Chondrocyte (in vitro differentiated cells): Measurements from ENCODE around the gene ADAMTS18. TPM values are rescaled to one million over a fixed set of nuclear protein-coding genes. Genes with fewer than 3 reads are reported as not detected.

Experiments used
- DNase-seq: peaks from one replicate; pipeline ENCODE4 v3.0.0; 2021; ENCODE audit warnings: mixed read lengths, low spot score
- H3K27ac Mint-ChIP-seq: one replicate; pipeline ENCODE4 v1.8.0; 2021; ENCODE audit warnings: mild to moderate bottlenecking, moderate library complexity, mixed read lengths; ENCODE audit not compliant: unreplicated experiment
- H3K27me3 Mint-ChIP-seq: 2 replicates; pipeline ENCODE4 v1.8.0; 2021; ENCODE audit warnings: low read depth, mixed read lengths
- H3K36me3 Mint-ChIP-seq: 2 replicates; pipeline ENCODE4 v1.8.0; 2021; ENCODE audit warnings: low read depth, mixed read lengths
- H3K4me1 Mint-ChIP-seq: 2 replicates; pipeline ENCODE4 v1.8.0; 2021; ENCODE audit warnings: low read depth, mild to moderate bottlenecking, mixed read lengths
- H3K4me3 Mint-ChIP-seq: one replicate; pipeline ENCODE4 v1.8.0; 2021; ENCODE audit warnings: mild to moderate bottlenecking, moderate library complexity, mixed read lengths; ENCODE audit not compliant: unreplicated experiment
- H3K9me3 Mint-ChIP-seq: 2 replicates; pipeline ENCODE4 v1.8.0; 2021; ENCODE audit warnings: low read depth, mixed read lengths
- total RNA-seq: library from RNA; stranded (reverse); gene quantifications from 3 replicates; pipeline ENCODE4 v1.2.1, GENCODE V29; 2021
- TF ChIP-seq, protein P1 (sequence below): fragments of 200-600 bp; sonication (generic); IDR thresholded peaks from 2 replicates; pipeline ENCODE4 v1.5.0; 2021; ENCODE audit warnings: antibody characterized with exemption, mild to moderate bottlenecking, moderate library complexity

The ADAMTS18 gene
- total RNA-seq, 1 donor from 2014 or later: not detected

DNA sequence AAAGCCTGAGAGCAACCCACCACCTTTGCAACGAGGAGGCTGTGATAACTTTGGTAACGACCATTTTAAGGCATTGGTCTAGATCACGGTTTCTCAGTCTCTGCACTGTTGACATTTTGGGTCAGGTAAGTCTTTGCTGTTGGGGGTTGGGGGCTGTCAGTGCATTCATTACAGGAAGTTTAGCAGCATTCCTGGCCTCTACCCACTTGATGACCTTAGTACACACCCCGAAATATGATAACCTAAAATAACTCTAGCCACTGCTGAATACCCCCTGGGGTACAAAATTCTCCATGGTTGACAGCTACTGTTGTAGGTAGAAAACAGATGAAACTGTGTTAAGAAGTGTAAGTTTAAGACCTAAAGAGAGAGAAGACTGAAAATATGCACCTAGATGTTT, 36.3 kb downstream of the ADAMTS18 start:
- Mint-ChIP-seq H3K27ac (no peak overlapping the region), H3K9me3 (no peaks in the 10 kb centered on the region), H3K4me1 (no peaks in the 10 kb centered on the region), H3K27me3 (peaks cover 2% of the 10 kb centered on the region), H3K36me3 (no peaks in the 10 kb centered on the region), H3K4me3 (no peak overlapping the region)
- TF ChIP-seq, protein P1, sequence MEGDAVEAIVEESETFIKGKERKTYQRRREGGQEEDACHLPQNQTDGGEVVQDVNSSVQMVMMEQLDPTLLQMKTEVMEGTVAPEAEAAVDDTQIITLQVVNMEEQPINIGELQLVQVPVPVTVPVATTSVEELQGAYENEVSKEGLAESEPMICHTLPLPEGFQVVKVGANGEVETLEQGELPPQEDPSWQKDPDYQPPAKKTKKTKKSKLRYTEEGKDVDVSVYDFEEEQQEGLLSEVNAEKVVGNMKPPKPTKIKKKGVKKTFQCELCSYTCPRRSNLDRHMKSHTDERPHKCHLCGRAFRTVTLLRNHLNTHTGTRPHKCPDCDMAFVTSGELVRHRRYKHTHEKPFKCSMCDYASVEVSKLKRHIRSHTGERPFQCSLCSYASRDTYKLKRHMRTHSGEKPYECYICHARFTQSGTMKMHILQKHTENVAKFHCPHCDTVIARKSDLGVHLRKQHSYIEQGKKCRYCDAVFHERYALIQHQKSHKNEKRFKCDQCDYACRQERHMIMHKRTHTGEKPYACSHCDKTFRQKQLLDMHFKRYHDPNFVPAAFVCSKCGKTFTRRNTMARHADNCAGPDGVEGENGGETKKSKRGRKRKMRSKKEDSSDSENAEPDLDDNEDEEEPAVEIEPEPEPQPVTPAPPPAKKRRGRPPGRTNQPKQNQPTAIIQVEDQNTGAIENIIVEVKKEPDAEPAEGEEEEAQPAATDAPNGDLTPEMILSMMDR: no peak
- DNase-seq: no peak

DNA sequence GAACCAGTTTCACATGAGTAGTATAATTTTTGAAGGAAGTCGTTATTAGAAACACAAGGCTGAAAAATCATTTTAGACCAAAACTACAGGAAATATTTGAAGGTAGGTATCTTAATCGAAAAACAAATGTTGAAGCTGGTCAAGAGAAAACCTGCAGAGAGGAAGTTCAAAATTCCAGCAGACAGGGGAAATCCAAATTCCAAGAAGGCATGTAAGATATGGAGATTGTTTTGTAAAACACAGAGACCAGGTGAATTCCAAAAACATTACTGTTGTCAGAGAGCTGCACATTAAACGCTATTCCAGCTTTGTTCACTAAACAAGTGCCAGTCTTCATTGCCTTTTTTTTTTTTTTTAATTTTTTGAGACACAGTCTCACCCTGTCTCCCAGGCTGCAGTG, 38.4 kb downstream of the ADAMTS18 start:
- TF ChIP-seq, protein P1: no peak
- Mint-ChIP-seq H3K4me1 (no peaks in the 10 kb centered on the region), H3K27me3 (peaks cover 4% of the 10 kb centered on the region), H3K4me3 (no peak overlapping the region), H3K27ac (no peak overlapping the region), H3K9me3 (no peaks in the 10 kb centered on the region), H3K36me3 (no peaks in the 10 kb centered on the region)
- DNase-seq: no peak

DNA sequence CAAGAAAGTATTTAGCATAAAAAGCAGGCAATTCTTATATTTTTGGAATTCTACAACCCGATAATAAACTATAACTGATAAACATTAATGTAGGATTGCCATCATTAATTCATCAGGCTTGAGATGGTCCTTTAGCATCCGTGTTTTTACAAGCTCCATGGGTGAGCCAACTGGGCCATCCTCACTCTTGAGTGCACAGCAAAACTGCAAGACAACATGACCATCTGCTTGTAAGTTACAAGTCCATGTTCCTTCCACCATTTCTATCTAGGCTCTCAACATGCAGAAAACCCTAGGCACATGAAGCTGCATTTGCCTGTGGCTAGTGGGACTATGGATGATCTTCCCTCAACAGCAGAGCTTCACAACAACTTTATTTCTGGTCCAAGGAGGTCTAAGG, 40.1 kb downstream of the ADAMTS18 start:
- Mint-ChIP-seq H3K4me1 (no peaks in the 10 kb centered on the region), H3K4me3 (no peak overlapping the region), H3K9me3 (peaks cover 2% of the 10 kb centered on the region), H3K36me3 (no peaks in the 10 kb centered on the region), H3K27ac (no peak overlapping the region), H3K27me3 (peaks cover 4% of the 10 kb centered on the region)
- no peak for DNase-seq
- TF ChIP-seq, protein P1: no peak

DNA sequence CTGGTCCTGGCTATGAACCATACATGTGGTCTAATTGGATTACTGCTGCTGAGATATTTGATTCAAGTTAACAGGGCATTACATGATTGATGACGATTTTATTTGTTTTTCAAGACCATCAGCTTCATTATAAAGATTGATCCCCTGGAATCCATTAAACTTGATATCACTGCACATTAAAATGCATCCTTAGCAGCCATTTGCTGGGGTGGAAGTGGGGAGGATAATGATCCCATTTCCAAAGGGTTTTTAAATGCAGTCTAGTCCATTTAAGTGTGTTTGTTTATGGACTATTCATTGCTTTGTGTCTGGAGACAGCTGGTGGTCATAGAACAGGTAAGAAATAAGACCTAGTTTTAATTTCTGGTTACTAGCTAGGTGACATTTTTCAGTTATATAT, 40.9 kb downstream of the ADAMTS18 start:
- TF ChIP-seq, protein P1: no peak
- Mint-ChIP-seq H3K4me1 (no peaks in the 10 kb centered on the region), H3K27ac (no peak overlapping the region), H3K27me3 (peaks cover 4% of the 10 kb centered on the region), H3K36me3 (no peaks in the 10 kb centered on the region), H3K4me3 (no peak overlapping the region), H3K9me3 (peaks cover 2% of the 10 kb centered on the region)
- no peak for DNase-seq

DNA sequence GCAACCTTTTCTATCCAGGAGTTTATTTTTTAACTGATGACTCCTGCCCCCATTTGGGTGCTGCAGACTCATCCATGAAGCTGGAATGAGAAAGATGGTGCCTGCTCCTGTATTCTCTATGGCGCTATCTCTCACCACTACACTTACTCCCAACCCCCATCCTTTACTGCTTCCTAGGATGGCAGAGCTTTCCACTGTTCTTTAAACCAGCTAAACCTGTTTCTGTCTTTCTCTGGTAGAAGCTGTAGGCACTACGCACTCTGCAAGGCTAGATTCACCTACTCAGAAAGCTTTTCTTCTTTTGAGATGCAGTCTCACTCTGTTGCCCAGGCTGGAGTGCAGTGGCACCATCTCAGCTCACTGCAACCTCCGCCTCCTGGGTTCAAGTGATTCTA, 47.0 kb downstream of the ADAMTS18 start:
- Mint-ChIP-seq H3K27ac (no peak overlapping the region), H3K9me3 (peaks cover 2% of the 10 kb centered on the region), H3K36me3 (no peaks in the 10 kb centered on the region), H3K4me3 (no peak overlapping the region), H3K4me1 (no peaks in the 10 kb centered on the region), H3K27me3 (peaks cover 12% of the 10 kb centered on the region)
- TF ChIP-seq, protein P1: no peak
- no peak for DNase-seq
